Esophagus muscularis mucosa (tissue), 4 donors: ENCODE measurements around the gene CAPN2.

Source experiments
- CTCF ChIP-seq, 3 experiments: fragments of 200-600 bp in 2 of 3; fragments of 450-650 bp in 1 of 3; sonication (generic) in 2 of 3; IDR thresholded peaks; one replicate each; pipeline ENCODE4 v1.5.1; 2017 to 2019; ENCODE audit warnings: antibody characterized with exemption in 3 of 3, mild to moderate bottlenecking in 2 of 3, moderate library complexity in 1 of 3
- EP300 ChIP-seq: sonication (generic); formaldehyde crosslinking; IDR thresholded peaks from one replicate; pipeline ENCODE4 v1.6.1; 2017; ENCODE audit warnings: antibody characterized with exemption
- POLR2A ChIP-seq: fragments of 450-650 bp; IDR thresholded peaks from one replicate; pipeline ENCODE4 v1.6.1; 2017; ENCODE audit warnings: antibody characterized with exemption, moderate library complexity, mild to moderate bottlenecking, low read depth
- POLR2AphosphoS5 ChIP-seq, 2 donors: sonication (generic); formaldehyde crosslinking; IDR thresholded peaks; one replicate each; pipeline ENCODE4 v1.6.1; 2017; ENCODE audit warnings: antibody characterized with exemption in 2 of 2

- TF ChIP-seq CTCF (IDR thresholded peaks at IDR 0.05) = no peak
- TF ChIP-seq POLR2A = no peak
- TF ChIP-seq EP300 = no peak
- no peak for TF ChIP-seq POLR2AphosphoS5 (IDR thresholded peaks at IDR 0.05)
Observed at GRCh38 chr1:223758734-223759133, 46.4 kb downstream of the CAPN2 start.
